HCT116 (cell line): ENCODE data around the gene ZBTB16. TPM values are rescaled to one million over a fixed set of nuclear protein-coding genes. Genes with fewer than 3 reads are reported as not detected.

ENCODE experiments used
- ATAC-seq: fragments of 200-7000 bp; cut with Tn5 transposase; 2 replicates; pipeline ENCODE4 v1.9.1; 2020; ENCODE audit warnings: mild to moderate bottlenecking, moderate library complexity
- BruUV-seq: library from RNA; stranded (reverse); fragments of 400-500 nt; replicated peaks from 2 replicates; lab custom pipeline; 2021; lab: Mats Ljungman, UMichigan
- CTCF ChIA-PET: fragments of 300-600 bp; sonication (Branson Sonifier 250); formaldehyde crosslinking; loops from one replicate; lab custom pipeline; 2021; ENCODE audit warnings: antibody characterized with exemption; lab: Charles Lee
- POLR2A ChIA-PET: fragments of 300-600, 350-600 bp; sonication (Branson Sonifier 250); formaldehyde crosslinking; loops from one replicate; lab custom pipeline; 2021; ENCODE audit warnings: antibody characterized with exemption; lab: Charles Lee
- RAD21 ChIA-PET, 2 experiments: fragments of 300-600 bp; sonication (Branson Sonifier 250); formaldehyde crosslinking; loops; one replicate each; lab custom pipeline; 2023; ENCODE audit warnings: low total read pairs in 2 of 2; ENCODE audit not compliant: uncharacterized antibody in 2 of 2, unreplicated experiment in 2 of 2, low non-redundant PET in 1 of 2; lab: Charles Lee
- DNase-seq: peaks from one replicate; pipeline ENCODE4 v3.0.0-alpha.2; 2010; ENCODE audit warnings: low read depth, low spot score
- H2AFZ ChIP-seq: fragments of 200-600 bp; shearing (Covaris generic), sonication (generic); 2 replicates; pipeline ENCODE4 v1.6.1; 2017; ENCODE audit warnings: low read depth, mixed run types, mixed read lengths, antibody characterized with exemption, low read length; ENCODE audit not compliant: poor library complexity, severe bottlenecking
- H3K27ac ChIP-seq: 2 replicates; pipeline ENCODE4 v1.5.1; 2012; ENCODE audit warnings: low read depth, low read length
- H3K27me3 ChIP-seq: fragments of 200-600 bp; sonication (generic); 2 replicates; pipeline ENCODE4 v1.6.1; 2016; ENCODE audit warnings: mixed run types, low read length, mixed read lengths; ENCODE audit not compliant: insufficient read depth
- H3K36me3 ChIP-seq, 2 experiments: fragments of 200-500 bp in 1 of 2; fragments of 200-600 bp in 1 of 2; sonication (Bioruptor generic) in 1 of 2; sonication (generic) in 1 of 2; 2 replicates each; pipeline versions ENCODE4 v1.5.1 to v1.6.1; 2014 to 2016; ENCODE audit warnings: low read length in 2 of 2, inconsistent platforms in 1 of 2, mixed read lengths in 1 of 2, mixed run types in 1 of 2; ENCODE audit not compliant: insufficient read depth in 2 of 2, control insufficient read depth in 1 of 2
- H3K4me1 ChIP-seq, 2 experiments: fragments of 200-600 bp in 1 of 2; sonication (generic) in 1 of 2; 2 replicates each; pipeline versions ENCODE4 v1.5.1 to v1.6.1; 2012 to 2017; ENCODE audit warnings: low read length in 2 of 2, inconsistent platforms in 1 of 2, mild to moderate bottlenecking in 1 of 2, mixed read lengths in 1 of 2, mixed run types in 1 of 2, moderate library complexity in 1 of 2; ENCODE audit not compliant: insufficient read depth in 2 of 2, control insufficient read depth in 1 of 2
- H3K4me2 ChIP-seq: fragments of 200-600 bp; sonication (generic); 2 replicates; pipeline ENCODE4 v1.6.1; 2017; ENCODE audit warnings: mixed run types, low read length, mixed read lengths
- H3K4me3 ChIP-seq, 2 experiments: fragments of 200-600 bp in 1 of 2; sonication (generic) in 1 of 2; replicated peaks in 1 of 2; 2 replicates each; pipeline ENCODE4 v1.5.1; 2011 to 2016; ENCODE audit warnings: low read length in 2 of 2, control low read depth in 1 of 2, low read depth in 1 of 2, mild to moderate bottlenecking in 1 of 2, mixed read lengths in 1 of 2, mixed run types in 1 of 2
- H3K79me2 ChIP-seq: fragments of 200-600 bp; sonication (generic); 2 replicates; pipeline ENCODE4 v1.6.1; 2017; ENCODE audit warnings: mild to moderate bottlenecking, mixed run types, low read length, moderate library complexity, mixed read lengths; ENCODE audit not compliant: insufficient read depth
- H3K9ac ChIP-seq: fragments of 200-600 bp; sonication (generic); 2 replicates; pipeline ENCODE4 v1.6.1; 2016; ENCODE audit warnings: low read length, mixed read lengths
- H3K9me2 ChIP-seq: fragments of 200-600 bp; sonication (generic), shearing (Covaris generic); 2 replicates; pipeline ENCODE4 v1.6.1; 2017; ENCODE audit warnings: mixed run types, mild to moderate bottlenecking, moderate library complexity; ENCODE audit not compliant: insufficient read depth
- H3K9me3 ChIP-seq, 2 experiments: fragments of 200-500 bp in 1 of 2; fragments of 200-600 bp in 1 of 2; sonication (Bioruptor generic) in 1 of 2; sonication (generic) in 1 of 2; 2 replicates each; pipeline ENCODE4 v1.6.1; 2014 to 2017; ENCODE audit warnings: low read length in 2 of 2, mixed read lengths in 2 of 2, inconsistent platforms in 1 of 2, low read depth in 1 of 2, mild to moderate bottlenecking in 1 of 2, mixed run types in 1 of 2, moderate library complexity in 1 of 2; ENCODE audit not compliant: control insufficient read depth in 1 of 2, insufficient read depth in 1 of 2
- H4K20me1 ChIP-seq: fragments of 200-600 bp; sonication (generic), shearing (Covaris generic); 2 replicates; pipeline ENCODE4 v1.6.1; 2017; ENCODE audit warnings: mixed run types, mild to moderate bottlenecking, moderate library complexity; ENCODE audit not compliant: insufficient read depth
- CBX3 ChIP-seq: IDR thresholded peaks from 2 replicates; pipeline ENCODE4 v1.6.1; 2012; ENCODE audit warnings: low read depth
- CEBPB ChIP-seq: IDR thresholded peaks from 2 replicates; pipeline ENCODE4 v1.6.1; 2012; ENCODE audit warnings: low read depth
- ELF1 ChIP-seq: IDR thresholded peaks from 2 replicates; pipeline ENCODE4 v1.6.1; 2012; ENCODE audit warnings: low read depth, borderline replicate concordance
- EZH2phosphoT487 ChIP-seq: fragments of 200-600 bp; IDR thresholded peaks from 2 replicates; pipeline ENCODE4 v1.6.1; 2018; ENCODE audit warnings: antibody characterized with exemption, borderline replicate concordance
- FOSL1 ChIP-seq: IDR thresholded peaks from 2 replicates; pipeline ENCODE4 v1.6.1; 2012; ENCODE audit warnings: low read depth
- JUND ChIP-seq: IDR thresholded peaks from 2 replicates; pipeline ENCODE4 v1.6.1; 2012
- POLR2A ChIP-seq: IDR thresholded peaks from 2 replicates; pipeline ENCODE4 v1.7.0; 2011; ENCODE audit warnings: borderline replicate concordance; ENCODE audit not compliant: insufficient read depth, insufficient read length; ENCODE audit errors: extremely low read depth
- RAD21 ChIP-seq: IDR thresholded peaks from 2 replicates; pipeline ENCODE4 v1.6.1; 2012; ENCODE audit warnings: low read depth, mild to moderate bottlenecking
- SIN3A ChIP-seq: IDR thresholded peaks from 2 replicates; pipeline ENCODE4 v1.6.1; 2012; ENCODE audit warnings: low read depth
- SP1 ChIP-seq: IDR thresholded peaks from 2 replicates; pipeline ENCODE4 v1.6.1; 2012; ENCODE audit warnings: low read depth
- SRF ChIP-seq: IDR thresholded peaks from 2 replicates; pipeline ENCODE4 v1.6.1; 2012; ENCODE audit warnings: low read depth
- YY1 ChIP-seq: IDR thresholded peaks from 2 replicates; pipeline ENCODE4 v1.6.1; 2011; ENCODE audit warnings: low read length, low read depth, moderate library complexity, mild to moderate bottlenecking; ENCODE audit not compliant: insufficient replicate concordance; ENCODE audit errors: extremely low read depth
- intact Hi-C: fragments of 100-400 bp; cut with micrococcal nuclease; formaldehyde crosslinking; loops from 2 replicates; pipeline ENCODE4 v1.10.0; 2022
- total RNA-seq: library from RNA; stranded (reverse); gene quantifications from one replicate; pipeline ENCODE4 v1.2.1, GENCODE V29; 2021; ENCODE audit not compliant: unreplicated experiment
- TF ChIP-seq, protein P1 (sequence below): IDR thresholded peaks from 2 replicates; pipeline ENCODE4 v1.6.1; 2012
- TF ChIP-seq, protein P2 (sequence below): IDR thresholded peaks from 2 replicates; pipeline ENCODE4 v1.6.1; 2012
- TF ChIP-seq, protein P3 (sequence below): IDR thresholded peaks from 2 replicates; pipeline ENCODE4 v1.6.1; 2012; ENCODE audit warnings: low read depth

Gene ZBTB16
- total RNA-seq, 1 experiment from 2014 or later, result 0.30 TPM

DNA sequence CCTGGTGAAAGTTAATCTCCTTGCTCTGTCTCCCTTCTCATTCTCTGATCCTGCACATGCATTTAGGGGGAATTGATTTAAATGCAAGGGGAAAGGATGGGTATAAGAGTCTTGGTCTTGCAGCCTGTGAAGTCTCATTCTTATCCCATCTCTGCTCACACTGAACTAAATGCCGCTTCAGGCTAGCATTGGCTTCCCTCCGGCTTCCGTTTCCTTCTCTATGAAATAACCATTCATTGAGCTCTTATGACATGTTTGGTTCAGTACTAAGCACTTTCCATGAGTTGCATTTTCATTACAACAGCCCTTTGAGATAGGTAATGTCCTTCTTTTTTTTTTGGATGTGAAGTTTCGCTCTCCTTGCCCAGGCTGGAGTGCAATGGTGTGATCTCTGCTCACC, 5.6 kb downstream of the ZBTB16 start:
- intact Hi-C loops, result no loop called here
- no peak overlapping the region for H3K4me2 ChIP-seq
- ATAC-seq, result no peak
- no TSS peak for BruUV-seq
- H3K27me3 ChIP-seq, result no peaks in the 10 kb centered on the region
- H3K27ac ChIP-seq, result no peak overlapping the region
- H4K20me1 ChIP-seq, result no peaks in the 10 kb centered on the region
- no peak for DNase-seq
- TF ChIP-seq SIN3A, result no peak
- no peak for TF ChIP-seq RAD21
- no peak for TF ChIP-seq CBX3
- TF ChIP-seq EZH2phosphoT487, result no peak
- no peak for TF ChIP-seq SP1
- TF ChIP-seq, all 23 proteins: peak for 0
- Histone ChIP-seq H3K9me3 (no peaks in the 10 kb centered on the region), H3K9ac (no peak overlapping the region), H3K9me2 (no peaks in the 10 kb centered on the region), H3K79me2 (no peaks in the 10 kb centered on the region), H2AFZ (no peak overlapping the region), H3K4me1 (no peaks in the 10 kb centered on the region), H3K36me3 (no peaks in the 10 kb centered on the region), H3K4me3 (no peak overlapping the region)
- ChIA-PET POLR2A (no interaction called here), RAD21 (no interaction called here), CTCF (no interaction called here)

DNA sequence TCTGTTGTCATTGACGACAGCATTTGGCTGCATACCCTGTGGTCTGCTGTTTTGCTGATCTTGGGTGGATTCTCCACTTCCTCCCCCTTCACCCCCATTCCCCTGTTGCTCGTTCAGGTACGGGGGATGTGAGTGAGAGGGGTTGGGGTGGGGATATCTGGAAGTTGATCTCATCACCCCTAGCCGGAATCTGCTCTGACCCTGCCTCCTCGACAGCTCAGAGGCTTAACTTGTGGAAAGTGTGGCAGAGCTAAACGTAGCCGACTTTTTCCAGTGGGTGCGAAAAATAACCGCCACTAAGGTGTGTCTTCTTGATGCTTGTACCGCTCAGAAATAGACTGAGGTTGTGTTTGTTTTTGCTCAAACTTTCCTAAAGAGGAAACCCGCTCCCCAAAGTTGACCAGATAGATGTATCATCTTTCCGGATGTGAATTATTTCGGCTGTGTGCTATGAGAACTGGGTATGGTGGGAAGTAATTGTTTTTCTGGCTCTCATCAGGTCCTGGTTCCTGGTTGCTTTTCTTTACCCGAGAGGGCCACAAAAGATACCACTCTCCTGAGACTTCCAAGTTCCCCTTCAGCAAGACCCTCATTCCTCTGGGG, 6.6 kb downstream of the ZBTB16 start:
- CTCF ChIA-PET, result no interaction called here
- peaks cover 8% of the 10 kb centered on the region; the same call in 1 of the 2 replicates for H3K27me3 ChIP-seq
- POLR2A ChIA-PET, result no interaction called here
- intact Hi-C loops, result no loop called here
- no peaks in the 10 kb centered on the region for H3K9me3 ChIP-seq
- H3K4me1 ChIP-seq, result no peaks in the 10 kb centered on the region
- no peaks in the 10 kb centered on the region for H3K79me2 ChIP-seq
- DNase-seq (no peak), ATAC-seq (no peak)
- H3K9ac ChIP-seq, result no peak overlapping the region
- RAD21 ChIA-PET, result no interaction called here
- no peak overlapping the region for H3K4me2 ChIP-seq
- no peak overlapping the region for H3K4me3 ChIP-seq
- H2AFZ ChIP-seq, result no peak overlapping the region
- no peak overlapping the region for H3K27ac ChIP-seq
- H3K36me3 ChIP-seq, result no peaks in the 10 kb centered on the region
- no TSS peak for BruUV-seq
- no peaks in the 10 kb centered on the region for H3K9me2 ChIP-seq
- no peaks in the 10 kb centered on the region for H4K20me1 ChIP-seq
- TF ChIP-seq SRF (no peak), YY1 (no peak), JUND (no peak), CEBPB (no peak), RAD21 (no peak), CBX3 (no peak), ELF1 (no peak), POLR2A (no peak), FOSL1 (no peak), SP1 (no peak), SIN3A (no peak)
- TF ChIP-seq, protein P1, sequence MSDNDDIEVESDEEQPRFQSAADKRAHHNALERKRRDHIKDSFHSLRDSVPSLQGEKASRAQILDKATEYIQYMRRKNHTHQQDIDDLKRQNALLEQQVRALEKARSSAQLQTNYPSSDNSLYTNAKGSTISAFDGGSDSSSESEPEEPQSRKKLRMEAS, result no peak
- TF ChIP-seq, protein P2, sequence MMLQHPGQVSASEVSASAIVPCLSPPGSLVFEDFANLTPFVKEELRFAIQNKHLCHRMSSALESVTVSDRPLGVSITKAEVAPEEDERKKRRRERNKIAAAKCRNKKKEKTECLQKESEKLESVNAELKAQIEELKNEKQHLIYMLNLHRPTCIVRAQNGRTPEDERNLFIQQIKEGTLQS, result no peak
- TF ChIP-seq, protein P3, sequence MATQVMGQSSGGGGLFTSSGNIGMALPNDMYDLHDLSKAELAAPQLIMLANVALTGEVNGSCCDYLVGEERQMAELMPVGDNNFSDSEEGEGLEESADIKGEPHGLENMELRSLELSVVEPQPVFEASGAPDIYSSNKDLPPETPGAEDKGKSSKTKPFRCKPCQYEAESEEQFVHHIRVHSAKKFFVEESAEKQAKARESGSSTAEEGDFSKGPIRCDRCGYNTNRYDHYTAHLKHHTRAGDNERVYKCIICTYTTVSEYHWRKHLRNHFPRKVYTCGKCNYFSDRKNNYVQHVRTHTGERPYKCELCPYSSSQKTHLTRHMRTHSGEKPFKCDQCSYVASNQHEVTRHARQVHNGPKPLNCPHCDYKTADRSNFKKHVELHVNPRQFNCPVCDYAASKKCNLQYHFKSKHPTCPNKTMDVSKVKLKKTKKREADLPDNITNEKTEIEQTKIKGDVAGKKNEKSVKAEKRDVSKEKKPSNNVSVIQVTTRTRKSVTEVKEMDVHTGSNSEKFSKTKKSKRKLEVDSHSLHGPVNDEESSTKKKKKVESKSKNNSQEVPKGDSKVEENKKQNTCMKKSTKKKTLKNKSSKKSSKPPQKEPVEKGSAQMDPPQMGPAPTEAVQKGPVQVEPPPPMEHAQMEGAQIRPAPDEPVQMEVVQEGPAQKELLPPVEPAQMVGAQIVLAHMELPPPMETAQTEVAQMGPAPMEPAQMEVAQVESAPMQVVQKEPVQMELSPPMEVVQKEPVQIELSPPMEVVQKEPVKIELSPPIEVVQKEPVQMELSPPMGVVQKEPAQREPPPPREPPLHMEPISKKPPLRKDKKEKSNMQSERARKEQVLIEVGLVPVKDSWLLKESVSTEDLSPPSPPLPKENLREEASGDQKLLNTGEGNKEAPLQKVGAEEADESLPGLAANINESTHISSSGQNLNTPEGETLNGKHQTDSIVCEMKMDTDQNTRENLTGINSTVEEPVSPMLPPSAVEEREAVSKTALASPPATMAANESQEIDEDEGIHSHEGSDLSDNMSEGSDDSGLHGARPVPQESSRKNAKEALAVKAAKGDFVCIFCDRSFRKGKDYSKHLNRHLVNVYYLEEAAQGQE, result no peak
